ACHN (cell line): Measurements from ENCODE around the gene TOP2B.

Experiments used
- DNase-seq: peaks from one replicate; pipeline ENCODE4 v3.0.0-alpha.2; 2015
- in situ Hi-C: cut with HindIII; loops from 2 replicates; pipeline ENCODE4 v1.10.0; 2017; ENCODE audit warnings: low sequenced_read_pairs, low pct_ligation_motif_present, low pct_unique_long_range_greater_than_20kb

The TOP2B gene

DNA sequence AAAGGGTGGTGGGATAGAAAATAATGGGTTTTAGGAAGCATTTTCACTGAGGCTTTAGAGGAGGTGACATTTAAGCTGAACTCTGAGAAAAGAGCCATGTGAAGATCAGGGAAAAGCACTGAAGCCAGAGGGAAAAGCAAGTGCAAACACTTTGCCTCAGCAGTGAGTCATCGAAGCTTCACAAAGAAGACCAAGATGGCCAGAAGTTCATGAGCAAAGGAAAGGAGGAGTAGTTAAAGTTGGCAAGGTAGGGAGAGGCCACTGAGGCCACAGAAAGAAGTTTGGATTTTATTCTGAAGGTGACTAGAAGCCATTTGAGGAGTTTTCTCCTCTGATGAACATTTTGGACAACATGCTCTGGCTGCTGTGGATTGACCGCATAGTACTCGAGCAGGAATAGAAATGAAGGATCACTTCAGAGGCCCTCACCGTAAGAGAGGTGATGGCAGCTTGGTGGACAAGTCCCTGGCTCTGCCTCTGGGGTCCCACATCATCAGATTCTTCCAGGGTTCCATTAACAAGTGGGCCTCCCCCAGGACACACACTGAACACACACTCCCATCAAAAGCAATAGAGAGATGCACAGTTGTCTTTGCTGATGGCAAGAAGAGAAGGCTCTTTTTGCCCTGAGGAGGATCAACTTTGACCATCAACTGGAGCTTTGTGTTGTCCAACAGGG is 75.5 kb downstream of the TOP2B start:
- DNase-seq = no peak
- in situ Hi-C loops = no loop called here

- DNase-seq = no peak
- in situ Hi-C loops = no loop called here
Observed at GRCh38 chr3:25588441-25589103, 76.1 kb downstream of the TOP2B start.

GRCh38 chr3:25587975-25588374 is 76.7 kb downstream of the TOP2B start:
- DNase-seq = no peak
- in situ Hi-C loops = no loop called here

DNA sequence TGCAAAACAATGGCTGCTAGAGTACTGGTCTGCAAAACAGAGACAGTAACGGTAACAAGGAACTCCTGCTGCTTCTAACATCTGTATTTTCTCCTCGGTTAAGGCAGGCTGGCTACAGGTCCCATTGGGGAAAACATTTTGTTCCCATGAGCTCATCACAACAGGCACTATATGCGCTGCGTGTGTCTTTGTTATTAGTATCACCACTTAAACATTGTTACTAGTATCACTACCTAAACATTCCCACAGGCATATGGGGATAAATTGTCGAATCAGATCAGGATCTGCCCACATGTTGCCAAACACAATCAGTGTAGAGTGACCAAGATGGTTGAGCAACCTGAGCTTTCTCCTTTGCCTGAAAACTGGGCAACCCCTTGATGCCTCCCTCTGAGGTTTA is 77.2 kb downstream of the TOP2B start:
- in situ Hi-C loops = no loop called here
- no peak for DNase-seq

DNA sequence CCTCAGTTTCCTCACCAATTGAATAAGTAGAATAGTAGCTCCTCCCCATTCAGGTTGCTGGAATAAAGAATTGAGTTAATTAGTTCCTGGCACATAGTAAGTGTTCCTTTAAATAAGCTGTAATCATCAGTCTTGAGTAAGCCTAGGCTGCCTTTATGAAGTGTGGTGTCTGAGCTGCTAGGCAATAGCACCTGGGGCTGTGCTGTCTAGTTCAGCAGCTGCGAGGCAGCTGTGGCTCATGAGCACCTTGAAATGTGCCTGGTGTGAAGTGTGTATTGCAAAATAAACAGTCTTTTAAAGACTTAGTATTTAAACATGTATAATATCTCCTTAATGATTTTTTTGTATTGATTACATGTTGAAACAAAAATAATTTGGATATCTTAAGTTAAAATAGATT is 77.6 kb downstream of the TOP2B start:
- in situ Hi-C loops = no loop called here
- DNase-seq = no peak

- no peak for DNase-seq
- in situ Hi-C loops = no loop called here
Observed at GRCh38 chr3:25586553-25586952, 78.2 kb downstream of the TOP2B start.

GRCh38 chr3:25586167-25586505 is 78.6 kb downstream of the TOP2B start:
- in situ Hi-C loops = no loop called here

GRCh38 chr3:25585361-25586166 is 79.1 kb downstream of the TOP2B start:
- in situ Hi-C loops = no loop called here
- DNase-seq = no peak

More at GRCh38 chr3:25586167-25586505, 78.6 kb downstream of the TOP2B start:
- no peak for DNase-seq

GRCh38 chr3:25584011-25584789 is 80.5 kb downstream of the TOP2B start:
- in situ Hi-C loops = no loop called here
- DNase-seq = no peak

GRCh38 chr3:25583343-25583742 is 81.4 kb downstream of the TOP2B start:
- in situ Hi-C loops = no loop called here
- DNase-seq = no peak

DNA sequence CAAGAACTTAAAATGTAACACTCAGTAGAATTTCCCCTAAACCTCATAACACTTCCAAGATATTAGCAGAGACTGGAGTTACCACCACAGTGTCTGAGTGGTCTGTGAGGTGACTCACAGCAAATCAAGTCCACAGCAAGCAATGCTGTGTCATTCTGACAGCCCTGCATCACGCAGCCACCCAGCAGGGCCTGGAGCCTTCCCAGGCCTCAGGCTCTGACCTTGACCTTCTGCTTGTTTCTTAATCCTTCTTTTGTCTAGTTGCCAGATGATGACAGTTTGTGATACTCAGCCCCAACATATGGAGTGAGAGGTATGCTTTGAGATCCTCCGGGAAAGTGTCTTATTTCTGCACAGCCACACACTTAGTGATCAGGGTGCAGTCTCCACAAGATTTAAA is 82.5 kb downstream of the TOP2B start:
- peak; percentile 74 for DNase-seq
- in situ Hi-C loops = no loop called here

GRCh38 chr3:25581823-25582222 is 82.9 kb downstream of the TOP2B start:
- no peak for DNase-seq
- in situ Hi-C loops = no loop called here

GRCh38 chr3:25581335-25581734 is 83.4 kb downstream of the TOP2B start:
- DNase-seq = no peak
- in situ Hi-C loops = no loop called here

GRCh38 chr3:25580534-25580933 is 84.2 kb downstream of the TOP2B start:
- DNase-seq = no peak
- in situ Hi-C loops = no loop called here

DNA sequence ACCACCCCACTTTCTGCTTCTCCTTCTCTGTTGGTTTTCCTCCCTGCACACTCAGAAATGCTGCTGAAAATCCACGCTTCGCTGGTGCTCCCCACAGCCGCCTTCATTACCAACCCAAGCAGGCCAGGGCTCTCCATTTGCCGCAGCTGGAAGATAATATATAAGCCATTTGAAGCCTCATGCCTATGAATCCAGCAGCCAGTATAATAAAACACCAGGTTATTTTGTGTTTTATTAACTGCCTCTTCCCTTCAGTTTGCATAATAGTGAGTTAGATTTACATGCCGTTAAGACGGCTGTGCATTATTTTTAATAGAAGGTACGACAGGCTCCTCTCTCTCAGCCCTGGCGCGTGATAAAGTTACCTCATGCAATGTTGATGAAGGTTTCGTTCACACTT is 86.6 kb downstream of the TOP2B start:
- DNase-seq = no peak
- in situ Hi-C loops = no loop called here

DNA sequence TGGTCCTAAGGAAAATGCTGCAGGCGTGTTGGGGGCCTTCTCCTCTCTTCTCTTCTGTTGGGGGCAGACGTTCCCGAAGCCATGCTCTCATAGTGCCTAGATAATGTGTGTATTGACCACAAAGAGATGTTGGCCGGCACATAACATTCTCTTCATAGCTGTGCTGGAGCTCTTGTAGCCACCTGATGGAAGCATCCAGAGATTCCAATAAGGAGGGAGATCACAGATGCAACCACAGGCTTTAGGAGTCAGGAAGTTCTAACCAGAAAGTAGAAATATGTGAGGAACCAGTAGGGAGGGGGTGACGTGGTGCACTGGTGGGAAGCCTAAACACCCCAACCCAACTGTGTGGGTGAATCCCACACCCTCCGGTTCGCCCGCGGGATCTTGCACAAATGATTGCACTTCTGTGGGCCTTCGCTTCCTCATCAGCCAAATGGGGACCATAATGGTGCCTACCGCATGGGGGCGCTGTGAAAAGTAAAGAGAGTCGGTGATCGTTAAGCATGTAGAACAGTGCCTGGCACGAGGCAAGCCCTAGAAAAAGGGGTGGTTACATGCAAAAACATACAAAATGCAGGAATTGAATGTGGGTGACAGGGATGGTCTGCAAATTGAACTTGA is 87.8 kb downstream of the TOP2B start:
- no peak for DNase-seq
- in situ Hi-C loops = no loop called here

- in situ Hi-C loops = no loop called here
- DNase-seq = no peak
Observed at GRCh38 chr3:25576146-25576545, 88.6 kb downstream of the TOP2B start.

DNA sequence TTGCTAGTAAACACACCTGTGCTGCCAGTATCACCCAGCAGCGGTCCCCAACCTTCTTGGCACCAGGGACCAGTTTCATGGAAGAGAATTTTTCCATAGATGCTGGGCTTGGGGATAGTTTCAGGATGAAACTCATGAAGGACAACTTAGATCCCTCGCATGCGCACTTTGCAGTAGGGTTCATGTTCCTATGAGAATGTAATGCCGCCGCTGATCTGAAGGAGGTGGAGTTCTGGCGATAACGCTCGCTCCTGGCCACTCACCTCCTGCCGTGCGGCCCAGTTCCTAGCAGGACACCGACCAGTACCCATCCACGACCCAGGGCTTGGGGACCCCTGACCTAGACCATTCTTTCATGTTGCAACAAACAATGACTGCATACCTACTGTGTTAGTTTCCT is 89.7 kb downstream of the TOP2B start:
- DNase-seq = no peak
- in situ Hi-C loops = no loop called here
